ENCODE results near the gene CISTR.
"Not testable (repeated sequence)": the region's sequence is repeated elsewhere in the genome, so short reads cannot be mapped to it uniquely, and the experiment has no call there.

DNA sequence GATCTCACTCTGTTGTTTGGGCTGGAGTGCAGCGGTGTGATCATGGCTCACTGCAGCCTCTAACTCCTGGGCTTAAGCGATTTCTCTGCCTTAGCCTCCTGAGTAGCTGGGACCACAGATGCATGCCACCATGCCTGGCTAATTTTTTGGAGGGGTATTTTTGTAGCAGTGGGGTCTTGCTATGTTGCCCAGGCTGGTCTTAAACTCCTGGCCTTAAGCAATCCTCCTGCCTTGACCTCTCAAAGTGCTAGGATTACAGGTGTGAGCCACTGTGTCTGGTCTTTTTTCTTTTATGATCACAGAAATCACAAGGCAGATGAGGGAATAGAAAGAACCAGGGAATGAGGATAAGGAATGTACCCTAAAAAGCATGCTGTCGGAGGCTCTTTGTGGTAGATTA lies 11.0 kb upstream of the CISTR start:
- not testable (repeated sequence) for TF ChIP-seq YY1 (IDR thresholded peaks at IDR 0.05; ENCODE audit: insufficient read depth, insufficient read length); ZNF274 (IDR thresholded peaks at IDR 0.05; ENCODE audit: low read depth, low read length)

Measured in NT2/D1 (cell line).